GM12878 (cell line): ENCODE results near the gene MOCOS.

Source experiments
- CHD4 ChIP-seq: fragments of 200-600 bp; sonication (generic); IDR thresholded peaks from 2 replicates; pipeline ENCODE4 v1.6.1; 2016; ENCODE audit warnings: mild to moderate bottlenecking
- EZH2 ChIP-seq: IDR thresholded peaks from 2 replicates; pipeline ENCODE4 v1.6.1; 2012; ENCODE audit warnings: low read depth, mild to moderate bottlenecking, control low read depth, inconsistent platforms, low read length, borderline replicate concordance; ENCODE audit not compliant: control insufficient read depth
- PAX8 ChIP-seq: fragments of 450-650 bp; IDR thresholded peaks from 2 replicates; pipeline ENCODE4 v1.6.1; 2017; ENCODE audit warnings: mild to moderate bottlenecking, moderate library complexity
- RBBP5 ChIP-seq: fragments of 200-600 bp; sonication (generic); conservative IDR thresholded peaks from 2 replicates; pipeline ENCODE4 v1.6.1; 2016
- TF ChIP-seq, protein P1 (sequence below), 3 experiments: IDR thresholded peaks in 2 of 3; conservative IDR thresholded peaks in 1 of 3; 2 replicates each; pipeline ENCODE4 v1.5.1; 2011; ENCODE audit warnings: low read depth in 3 of 3, low read length in 3 of 3, mild to moderate bottlenecking in 3 of 3, control low read depth in 2 of 3, moderate library complexity in 2 of 3, inconsistent platforms in 1 of 3, mixed read lengths in 1 of 3; ENCODE audit not compliant: control insufficient read depth in 2 of 3, insufficient read depth in 1 of 3; ENCODE audit errors: extremely low read depth in 1 of 3

DNA sequence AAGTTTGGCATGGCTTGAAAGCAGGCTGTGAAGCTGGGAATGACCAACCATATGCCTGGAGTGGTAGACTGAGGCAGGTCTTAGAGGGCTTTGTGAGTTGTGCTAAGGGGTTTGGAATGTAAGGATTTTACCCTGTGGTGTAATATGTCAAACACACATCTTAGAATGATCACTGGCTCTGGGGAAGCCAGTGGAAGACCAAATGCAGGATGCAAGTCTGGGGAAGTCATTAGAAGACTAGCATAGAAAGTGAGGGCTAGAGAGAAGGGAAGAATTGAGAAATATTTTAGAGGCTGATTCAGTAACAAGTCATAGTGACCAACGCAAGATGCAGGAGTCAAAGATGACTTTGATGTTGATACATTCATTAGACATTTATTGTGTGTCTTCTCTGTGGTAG is 106.7 kb downstream of the MOCOS start:
- no peak for TF ChIP-seq CHD4
- TF ChIP-seq PAX8 = no peak
- TF ChIP-seq, protein P1, sequence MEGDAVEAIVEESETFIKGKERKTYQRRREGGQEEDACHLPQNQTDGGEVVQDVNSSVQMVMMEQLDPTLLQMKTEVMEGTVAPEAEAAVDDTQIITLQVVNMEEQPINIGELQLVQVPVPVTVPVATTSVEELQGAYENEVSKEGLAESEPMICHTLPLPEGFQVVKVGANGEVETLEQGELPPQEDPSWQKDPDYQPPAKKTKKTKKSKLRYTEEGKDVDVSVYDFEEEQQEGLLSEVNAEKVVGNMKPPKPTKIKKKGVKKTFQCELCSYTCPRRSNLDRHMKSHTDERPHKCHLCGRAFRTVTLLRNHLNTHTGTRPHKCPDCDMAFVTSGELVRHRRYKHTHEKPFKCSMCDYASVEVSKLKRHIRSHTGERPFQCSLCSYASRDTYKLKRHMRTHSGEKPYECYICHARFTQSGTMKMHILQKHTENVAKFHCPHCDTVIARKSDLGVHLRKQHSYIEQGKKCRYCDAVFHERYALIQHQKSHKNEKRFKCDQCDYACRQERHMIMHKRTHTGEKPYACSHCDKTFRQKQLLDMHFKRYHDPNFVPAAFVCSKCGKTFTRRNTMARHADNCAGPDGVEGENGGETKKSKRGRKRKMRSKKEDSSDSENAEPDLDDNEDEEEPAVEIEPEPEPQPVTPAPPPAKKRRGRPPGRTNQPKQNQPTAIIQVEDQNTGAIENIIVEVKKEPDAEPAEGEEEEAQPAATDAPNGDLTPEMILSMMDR (IDR thresholded peaks at IDR 0.05 in 2 of 3, conservative IDR thresholded peaks at IDR 0.05 in 1 of 3; ENCODE audit: control insufficient read depth in 2 of 3, extremely low read depth in 1 of 3, insufficient read depth in 1 of 3, low read depth in 3 of 3, low read length in 3 of 3) = no peak
- no peak for TF ChIP-seq EZH2
- no peak for TF ChIP-seq RBBP5
